GM12878 (cell line): ENCODE measurements around the gene ATF7. TPM values are rescaled to one million over a fixed set of nuclear protein-coding genes. Genes with fewer than 3 reads are reported as not detected.

Experiments used
- ATAC-seq: fragments of 200-7000 bp; cut with Tn5 transposase; 3 replicates; pipeline ENCODE4 v1.9.1; 2020; ENCODE audit warnings: mild to moderate bottlenecking, moderate library complexity
- BruUV-seq: library from RNA; stranded (reverse); fragments of 400-500 nt; replicated peaks from 2 replicates; lab custom pipeline; 2021; lab: Mats Ljungman, UMichigan
- CTCF ChIA-PET: fragments of 300-600 bp; sonication (Branson Sonifier 250); formaldehyde crosslinking; extraction: SDS; loops from one replicate; lab custom pipeline; 2021; ENCODE audit warnings: inconsistent platforms; lab: Yijun Ruan, JAX
- POLR2A ChIA-PET: fragments of 350-600 bp; formaldehyde crosslinking; extraction: SDS; loops from one replicate; lab custom pipeline; 2021; ENCODE audit warnings: inconsistent platforms; lab: Charles Lee
- RAD21 ChIA-PET: fragments of 300-600 bp; sonication (Branson Sonifier 250); formaldehyde crosslinking; loops from one replicate; lab custom pipeline; 2023; ENCODE audit warnings: antibody characterized with exemption; ENCODE audit not compliant: unreplicated experiment; lab: Charles Lee
- SMC1A ChIA-PET: fragments of 300-600 bp; sonication (Branson Sonifier 250); formaldehyde crosslinking; loops from one replicate; lab custom pipeline; 2023; ENCODE audit not compliant: unreplicated experiment, uncharacterized antibody; lab: Charles Lee
- DNase-seq: peaks from one replicate; pipeline ENCODE4 v3.0.0-alpha.2; 2011; ENCODE audit warnings: low read depth, low spot score
- FAIRE-seq: peaks from 3 replicates; lab custom pipeline; 2011; peaks lifted over from hg19 to GRCh38; lab: Jason Lieb, UNC
- H2AFZ ChIP-seq: 2 replicates; pipeline ENCODE4 v1.6.0; 2011; ENCODE audit warnings: low read depth, low read length, control low read depth; ENCODE audit not compliant: control insufficient read depth
- H3K27ac ChIP-seq: 2 replicates; pipeline ENCODE4 v1.5.1; 2011; ENCODE audit warnings: control low read depth; ENCODE audit not compliant: control insufficient read depth, insufficient read depth
- H3K27me3 ChIP-seq, 2 experiments: replicated peaks in 1 of 2; 2 replicates each; pipeline versions ENCODE4 v1.6.0 to v1.6.1; 2011; ENCODE audit warnings: low read length in 1 of 2; ENCODE audit not compliant: control insufficient read depth in 2 of 2, insufficient read depth in 2 of 2
- H3K36me3 ChIP-seq, 2 experiments: 2 replicates each; pipeline ENCODE4 v1.5.1; 2011; ENCODE audit warnings: low read length in 1 of 2; ENCODE audit not compliant: control insufficient read depth in 2 of 2, insufficient read depth in 2 of 2
- H3K4me1 ChIP-seq: 2 replicates; pipeline ENCODE4 v1.6.1; 2011; ENCODE audit warnings: mild to moderate bottlenecking, low read length, moderate library complexity, mixed read lengths; ENCODE audit not compliant: control insufficient read depth, insufficient read depth
- H3K4me2 ChIP-seq: 2 replicates; pipeline ENCODE4 v1.6.0; 2011; ENCODE audit warnings: control low read depth; ENCODE audit not compliant: control insufficient read depth, insufficient read depth
- H3K4me3 ChIP-seq: fragments of 200-600 bp; sonication (generic); 2 replicates; pipeline ENCODE4 v1.5.1; 2016
- H3K79me2 ChIP-seq: 2 replicates; pipeline ENCODE4 v1.6.0; 2011; ENCODE audit warnings: low read length; ENCODE audit not compliant: control insufficient read depth, insufficient read depth
- H3K9ac ChIP-seq: 2 replicates; pipeline ENCODE4 v1.8.0; 2011; ENCODE audit warnings: low read length, control low read depth, mixed read lengths; ENCODE audit not compliant: control insufficient read depth, insufficient read depth
- H3K9me3 ChIP-seq: replicated peaks from 3 replicates; pipeline ENCODE4 v1.5.1; 2011; ENCODE audit warnings: mild to moderate bottlenecking, low read length; ENCODE audit not compliant: control insufficient read depth, insufficient read depth
- H4K20me1 ChIP-seq: 2 replicates; pipeline ENCODE4 v1.6.0; 2011; ENCODE audit not compliant: control insufficient read depth, insufficient read depth
- BACH1 ChIP-seq: fragments of 450-650 bp; IDR thresholded peaks from 2 replicates; pipeline ENCODE4 v1.6.1; 2017; ENCODE audit warnings: mild to moderate bottlenecking, borderline replicate concordance
- ETV6 ChIP-seq, 2 experiments: fragments of 450-650 bp in 1 of 2; IDR thresholded peaks in 1 of 2; conservative IDR thresholded peaks in 1 of 2; 2 replicates each; pipeline ENCODE4 v1.6.1; 2014; ENCODE audit warnings: antibody characterized with exemption in 1 of 2, borderline replicate concordance in 1 of 2, low read depth in 1 of 2, mild to moderate bottlenecking in 1 of 2, moderate library complexity in 1 of 2
- KDM1A ChIP-seq: fragments of 200-600 bp; sonication (generic); IDR thresholded peaks from 2 replicates; pipeline ENCODE4 v1.6.1; 2016; ENCODE audit warnings: borderline replicate concordance
- POLR2A ChIP-seq: IDR thresholded peaks from 2 replicates; pipeline ENCODE4 v1.6.1; 2011; ENCODE audit warnings: low read depth, mild to moderate bottlenecking, low read length
- PRDM15 ChIP-seq: fragments of 450-650 bp; formaldehyde crosslinking; IDR thresholded peaks from 2 replicates; pipeline ENCODE4 v1.4.0; 2020; ENCODE audit warnings: mild to moderate bottlenecking, moderate library complexity
- RBBP5 ChIP-seq: fragments of 200-600 bp; sonication (generic); conservative IDR thresholded peaks from 2 replicates; pipeline ENCODE4 v1.6.1; 2016
- SMARCA5 ChIP-seq: fragments of 450-650 bp; IDR thresholded peaks from 2 replicates; pipeline ENCODE4 v1.6.1; 2017; ENCODE audit warnings: mild to moderate bottlenecking
- TCF12 ChIP-seq: IDR thresholded peaks from 2 replicates; pipeline ENCODE4 v1.6.1; 2011; ENCODE audit warnings: low read depth, mild to moderate bottlenecking, low read length
- USF2 ChIP-seq: IDR thresholded peaks from 2 replicates; pipeline ENCODE4 v1.6.1; 2011; ENCODE audit warnings: low read depth, low read length, improper control_type of control experiment, borderline replicate concordance
- ZNF622 ChIP-seq: fragments of 450-650 bp; IDR thresholded peaks from 2 replicates; pipeline ENCODE4 v1.6.1; 2017; ENCODE audit warnings: mild to moderate bottlenecking, inconsistent platforms
- WGBS: methylation state at CpG from one replicate; pipeline ENCODE4 v1.1.6; 2016; ENCODE audit warnings: low lambda C conversion rate; ENCODE audit not compliant: insufficient replicate concordance, insufficient coverage; ENCODE audit errors: missing lambda C conversion rate; 5-methylcytosine and 5-hydroxymethylcytosine counted together
- in situ Hi-C: fragments of 300-500 bp; cut with MboI; formaldehyde crosslinking; loops from 9 replicates; pipeline ENCODE4 v1.14.3; 2018; ENCODE audit warnings: mixed read lengths
- intact Hi-C: fragments of 100-400 bp; cut with micrococcal nuclease; formaldehyde crosslinking; loops from one replicate; pipeline ENCODE4 v1.14.2; 2022; ENCODE audit not compliant: unreplicated experiment
- polyA plus RNA-seq, 11 experiments: library from polyadenylated mRNA; depleted of rRNA in 4 of 11; unstranded in 6 of 11; stranded (reverse) in 5 of 11; fragments of >200 nt; fragmentation: Nextera tagmentation in 4 of 11; fragmentation: Illumina TruSeq in 1 of 11; extraction: Ambion mirVana in 4 of 11; extraction: Trizol in 1 of 11; gene quantifications; 1 replicate in 1 of 11; 2 replicates in 10 of 11; pipeline versions ENCODE4 v1.2.1 to v1.2.3, GENCODE V29; 2011 to 2016; ENCODE audit warnings: inconsistent platforms in 2 of 11, missing spikeins in 2 of 11, low read depth in 1 of 11
- total RNA-seq, 4 experiments: library from RNA; depleted of rRNA in 3 of 4; stranded (reverse); fragments of >200 nt in 3 of 4; fragmentation: Illumina TruSeq in 1 of 4; extraction: Trizol in 1 of 4; gene quantifications; 2 replicates each; pipeline versions ENCODE4 v1.2.1 to v1.2.3, GENCODE V29; 2013 to 2021

Gene ATF7
- total and polyA plus RNA-seq, 10 of the 15 experiments (the other 5 are each of a cell fraction or from before 2014, with no cell fraction given) = 9.1 to 30.7 (median 21.8) TPM

GRCh38 chr12:53660041-53660440 lies 33.9 kb upstream of the ATF7 start:
- no peak overlapping the region; the same call in 1 of the 2 replicates for H3K27ac ChIP-seq
- ChIA-PET SMC1A (interaction anchor here (0.9 to 1.5 kb wide), 3 partner anchors 10 to 16 kb away, joined by 3 to 13 read pairs (median 5); partner anchors contain the start of gene ATP5MC2), RAD21 (interaction anchor here (2.0 kb wide), 1 partner anchor 117 kb away, joined by 8 read pairs; no protein-coding TSS in a partner anchor), CTCF (interaction anchor here (0.7 to 2.3 kb wide), 2 partner anchors 15 to 116 kb away, joined by 3 to 12 read pairs; no protein-coding TSS in a partner anchor), POLR2A (interaction anchor here (0.5 kb wide), 1 partner anchor 10 kb away, joined by 4 read pairs; no protein-coding TSS in a partner anchor)
- H3K4me3 ChIP-seq = no peak overlapping the region
- FAIRE-seq (no peak), DNase-seq (no peak), ATAC-seq (no peak; the same call in 2 of the 3 replicates)
- intact Hi-C loops = no loop called here
- 98% methylated on average over 5 of the region's 5 CpGs for WGBS
- TF ChIP-seq KDM1A = no peak
- peak; percentile 28; the same call in 1 of the 2 replicates for TF ChIP-seq POLR2A
- BruUV-seq = no TSS peak
- peaks cover 5% of the 10 kb centered on the region for H3K4me1 ChIP-seq
- no peak overlapping the region for H3K9ac ChIP-seq
- no peaks in the 10 kb centered on the region for H3K79me2 ChIP-seq
- H3K27me3 ChIP-seq = no peaks in the 10 kb centered on the region
- in situ Hi-C loops = no loop called here
- no peak overlapping the region for H2AFZ ChIP-seq
- no peaks in the 10 kb centered on the region for H3K9me3 ChIP-seq
- H4K20me1 ChIP-seq = no peaks in the 10 kb centered on the region
- H3K36me3 ChIP-seq = peaks cover 2 to 3% of the 10 kb centered on the region in 2 experiments; a peak in 2 of 4 replicates
- no peak overlapping the region; the same call in 1 of the 2 replicates for H3K4me2 ChIP-seq

- in situ Hi-C loops = no loop called here
- no peak overlapping the region for H3K4me2 ChIP-seq
- ChIA-PET SMC1A (interaction anchor here (0.9 to 1.5 kb wide), 6 partner anchors 8 to 34 kb away, joined by 3 to 13 read pairs (median 3); partner anchors contain the start of genes ATF7 and ATP5MC2), POLR2A (interaction anchor here (0.5 to 0.6 kb wide), 2 partner anchors 11 to 167 kb away, joined by 3 to 4 read pairs; no protein-coding TSS in a partner anchor), CTCF (interaction anchor here (0.7 to 2.3 kb wide), 4 partner anchors 15 to 116 kb away, joined by 3 to 12 read pairs (median 4); no protein-coding TSS in a partner anchor), RAD21 (interaction anchor here (1.3 to 2.0 kb wide), 2 partner anchors 15 to 116 kb away, joined by 4 to 8 read pairs; no protein-coding TSS in a partner anchor)
- no peak overlapping the region; the same call in 1 of the 2 replicates for H3K27ac ChIP-seq
- no peak overlapping the region for H3K9ac ChIP-seq
- no peaks in the 10 kb centered on the region for H3K9me3 ChIP-seq
- no peaks in the 10 kb centered on the region for H3K27me3 ChIP-seq
- H4K20me1 ChIP-seq = no peaks in the 10 kb centered on the region
- H3K4me1 ChIP-seq = peaks cover 5% of the 10 kb centered on the region
- peaks cover under 1 to 3% of the 10 kb centered on the region in 2 experiments; a peak in 2 of 4 replicates for H3K36me3 ChIP-seq
- ATAC-seq = peak; percentile 59
- H3K4me3 ChIP-seq = no peak overlapping the region
- H2AFZ ChIP-seq = no peak overlapping the region
- no peaks in the 10 kb centered on the region for H3K79me2 ChIP-seq
- FAIRE-seq = no peak
- peak; percentile 8 for DNase-seq
- TF ChIP-seq ETV6 (conservative IDR thresholded peaks at IDR 0.05 in 1 of 2, IDR thresholded peaks at IDR 0.05 in 1 of 2; ENCODE audit: borderline replicate concordance in 1 of 2, low read depth in 1 of 2) (no peak), PRDM15 (no peak), BACH1 (no peak), USF2 (no peak), ZNF622 (no peak), SMARCA5 (no peak), TCF12 (no peak), RBBP5 (no peak)
- 97% methylated on average over 2 of the region's 2 CpGs for WGBS
- intact Hi-C loops = no loop called here
- no TSS peak for BruUV-seq
Measured at GRCh38 chr12:53659571-53659981, 33.4 kb upstream of the ATF7 start.
